ENCODE data around the gene CDK12.

Gene CDK12

GRCh38 chr17:39443326-39443725, 18.0 kb upstream of the CDK12 start:
- Histone ChIP-seq H3K9me3 (ENCODE audit: low read length) (no peaks in the 10 kb centered on the region), H3K4me1 (ENCODE audit: insufficient read depth, low read length, severe bottlenecking) (no peaks in the 10 kb centered on the region), H3K9ac (ENCODE audit: low read length) (no peak overlapping the region), H3K79me2 (ENCODE audit: insufficient read depth, low read length) (peaks cover 5% of the 10 kb centered on the region; the same call in 1 of the 2 replicates), H3K4me3 (ENCODE audit: low read depth, low read length, poor library complexity, severe bottlenecking) (no peak overlapping the region), H3F3A (ENCODE audit: insufficient read depth, low read length) (no peaks in the 10 kb centered on the region), H3K36me3 (ENCODE audit: insufficient read depth, low read length) (peaks cover 89% of the 10 kb centered on the region), H3K9me2 (ENCODE audit: low read depth, low read length) (no peaks in the 10 kb centered on the region), H3K27ac (ENCODE audit: low read depth, low read length, poor library complexity, severe bottlenecking) (no peak overlapping the region), H3K4me2 (ENCODE audit: low read length) (no peak overlapping the region), H4K20me1 (ENCODE audit: insufficient read depth, low read length) (0 out of 2 replicates have a peak, but pooled peaks cover 3% of the 10 kb centered on the region), H2AFZ (ENCODE audit: low read length) (no peak overlapping the region), H3K27me3 (ENCODE audit: insufficient read depth, low read length) (no peaks in the 10 kb centered on the region)
- TF ChIP-seq EZH2 (IDR thresholded peaks at IDR 0.05; ENCODE audit: borderline replicate concordance, low read length) (no peak), CTCF (IDR thresholded peaks at IDR 0.05; ENCODE audit: low read length) (no peak)

GRCh38 chr17:39447561-39447960, 13.7 kb upstream of the CDK12 start:
- peaks cover 24% of the 10 kb centered on the region for H3K79me2 ChIP-seq (ENCODE audit: insufficient read depth, low read length)
- peaks cover 48% of the 10 kb centered on the region for H3K36me3 ChIP-seq (ENCODE audit: insufficient read depth, low read length)

GRCh38 chr17:39450051-39450450, 11.2 kb upstream of the CDK12 start:
- H3K9ac ChIP-seq (ENCODE audit: low read length), result peak overlapping the region; percentile 95
- H3K27me3 ChIP-seq (ENCODE audit: insufficient read depth, low read length), result no peaks in the 10 kb centered on the region
- no peak overlapping the region for H2AFZ ChIP-seq (ENCODE audit: low read length)
- H3K9me3 ChIP-seq (ENCODE audit: low read length), result no peaks in the 10 kb centered on the region
- H3K4me3 ChIP-seq (ENCODE audit: low read depth, low read length, poor library complexity, severe bottlenecking), result peak overlapping the region; percentile 89
- H3K36me3 ChIP-seq (ENCODE audit: insufficient read depth, low read length), result peaks cover 25% of the 10 kb centered on the region
- no peaks in the 10 kb centered on the region for H4K20me1 ChIP-seq (ENCODE audit: insufficient read depth, low read length)
- peaks cover 31% of the 10 kb centered on the region for H3K4me1 ChIP-seq (ENCODE audit: insufficient read depth, low read length, severe bottlenecking)
- peak overlapping the region; percentile 91 for H3K4me2 ChIP-seq (ENCODE audit: low read length)
- H3K9me2 ChIP-seq (ENCODE audit: low read depth, low read length), result no peaks in the 10 kb centered on the region
- H3K79me2 ChIP-seq (ENCODE audit: insufficient read depth, low read length), result peaks cover 24% of the 10 kb centered on the region
- H3K27ac ChIP-seq (ENCODE audit: low read depth, low read length, poor library complexity, severe bottlenecking), result peak overlapping the region; percentile 58
- TF ChIP-seq CTCF (IDR thresholded peaks at IDR 0.05; ENCODE audit: low read length) (no peak), EZH2 (IDR thresholded peaks at IDR 0.05; ENCODE audit: borderline replicate concordance, low read length) (no peak)
- no peaks in the 10 kb centered on the region for H3F3A ChIP-seq (ENCODE audit: insufficient read depth, low read length)

More at GRCh38 chr17:39447561-39447960, 13.7 kb upstream of the CDK12 start:
- Histone ChIP-seq H4K20me1 (ENCODE audit: insufficient read depth, low read length) (no peaks in the 10 kb centered on the region), H3K27ac (ENCODE audit: low read depth, low read length, poor library complexity, severe bottlenecking) (no peak overlapping the region), H3K27me3 (ENCODE audit: insufficient read depth, low read length) (no peaks in the 10 kb centered on the region), H3K4me3 (ENCODE audit: low read depth, low read length, poor library complexity, severe bottlenecking) (no peak overlapping the region), H3F3A (ENCODE audit: insufficient read depth, low read length) (no peaks in the 10 kb centered on the region), H3K9me2 (ENCODE audit: low read depth, low read length) (no peaks in the 10 kb centered on the region), H3K9ac (ENCODE audit: low read length) (no peak overlapping the region), H3K9me3 (ENCODE audit: low read length) (no peaks in the 10 kb centered on the region), H2AFZ (ENCODE audit: low read length) (no peak overlapping the region), H3K4me2 (ENCODE audit: low read length) (no peak overlapping the region), H3K4me1 (ENCODE audit: insufficient read depth, low read length, severe bottlenecking) (peaks cover 19% of the 10 kb centered on the region)
- no peak for TF ChIP-seq EZH2 (IDR thresholded peaks at IDR 0.05; ENCODE audit: borderline replicate concordance, low read length)
- no peak for TF ChIP-seq CTCF (IDR thresholded peaks at IDR 0.05; ENCODE audit: low read length)

All from OCI-LY1 (cell line).